Hematopoietic multipotent progenitor cell treated with erythropoietin and hydrocortisone succinate and interleukin-3 and kit ligand, for 17 days (in vitro differentiated cells): ENCODE measurements around the gene SPAG9.
"Not testable (repeated sequence)": the region's sequence is repeated elsewhere in the genome, so short reads cannot be mapped to it uniquely, and the experiment has no call there.

Experiments used
- DNase-seq: peaks from one replicate; pipeline ENCODE4 v3.0.0-alpha.2; 2015; ENCODE audit warnings: low spot score

The SPAG9 gene

GRCh38 chr17:50954641-50955121 lies 166.0 kb downstream of the SPAG9 start:
- no peak for DNase-seq

GRCh38 chr17:50953831-50954601 lies 166.7 kb downstream of the SPAG9 start:
- no peak for DNase-seq

- no peak for DNase-seq
These were observed 167.2 kb downstream of the SPAG9 start for GRCh38 chr17:50953518-50953830.

GRCh38 chr17:50952889-50953288 lies 167.8 kb downstream of the SPAG9 start:
- no peak for DNase-seq

GRCh38 chr17:50952013-50952412 lies 168.7 kb downstream of the SPAG9 start:
- DNase-seq = peak; percentile 63

GRCh38 chr17:50949989-50950877 lies 170.4 kb downstream of the SPAG9 start:
- DNase-seq = peak; percentile 85

GRCh38 chr17:50949128-50949988 lies 171.3 kb downstream of the SPAG9 start:
- DNase-seq = no peak

GRCh38 chr17:50948711-50949110 lies 172.0 kb downstream of the SPAG9 start:
- no peak for DNase-seq

GRCh38 chr17:50947782-50948543 lies 172.7 kb downstream of the SPAG9 start:
- peak; percentile 84 for DNase-seq

GRCh38 chr17:50946891-50947781 lies 173.5 kb downstream of the SPAG9 start:
- DNase-seq = no peak

- no peak for DNase-seq
These were observed 174.3 kb downstream of the SPAG9 start for GRCh38 chr17:50946223-50946890.

- DNase-seq = no peak
These were observed 174.9 kb downstream of the SPAG9 start for GRCh38 chr17:50945779-50946222.

GRCh38 chr17:50944902-50945720 lies 175.6 kb downstream of the SPAG9 start:
- no peak for DNase-seq

- DNase-seq = peak; percentile 37
These were observed 176.4 kb downstream of the SPAG9 start for GRCh38 chr17:50944054-50944901.

GRCh38 chr17:50943575-50943933 lies 177.1 kb downstream of the SPAG9 start:
- DNase-seq = no peak

- DNase-seq = not testable (repeated sequence)
These were observed 179.0 kb downstream of the SPAG9 start for GRCh38 chr17:50941676-50942048.

GRCh38 chr17:50939795-50940684 lies 180.6 kb downstream of the SPAG9 start:
- DNase-seq = no peak
